NT2/D1 (cell line): ENCODE results near the gene ACP2.

ENCODE experiments used
- YY1 ChIP-seq: IDR thresholded peaks from 2 replicates; pipeline ENCODE4 v1.6.1; 2011; ENCODE audit not compliant: insufficient read length, insufficient read depth
- ZNF274 ChIP-seq: IDR thresholded peaks from 2 replicates; pipeline ENCODE4 v1.6.1; 2011; ENCODE audit warnings: mild to moderate bottlenecking, low read depth, low read length

DNA sequence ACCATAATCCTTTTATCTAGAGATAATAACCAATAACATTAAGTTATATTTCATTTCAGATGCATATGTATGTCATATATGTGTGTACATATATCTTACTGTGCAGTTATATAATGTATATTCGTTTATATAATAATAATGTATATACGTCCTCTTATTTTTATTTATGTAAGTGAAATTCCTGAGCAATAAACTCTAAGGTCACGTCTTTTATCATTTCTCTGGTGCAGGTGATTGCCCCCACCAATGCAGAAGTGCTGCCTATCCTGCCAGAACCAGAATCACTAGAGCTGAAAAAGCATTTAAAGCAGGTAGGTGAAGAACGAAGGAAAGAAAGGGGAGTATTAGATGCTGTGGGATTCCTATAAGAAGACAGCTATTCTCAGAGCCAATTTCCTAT is 30.2 kb upstream of the ACP2 start:
- TF ChIP-seq ZNF274, result no peak
- no peak for TF ChIP-seq YY1
